Activated naive CD4-positive, alpha-beta T cell treated with anti-CD3 and anti-CD28 coated beads, Interleukin-2, amount 50 U/mL, for 24 hours (primary cell): ENCODE data around the gene STAC2.
A peak's percentile ranks its signal among the peaks of the same experiment; 100 is the strongest.

Source experiments
- H3K27ac Mint-ChIP-seq: one replicate; pipeline ENCODE4 v1.8.0; 2021; ENCODE audit warnings: mild to moderate bottlenecking, mixed read lengths
- H3K27me3 Mint-ChIP-seq: one replicate; pipeline ENCODE4 v1.8.0; 2021; ENCODE audit warnings: mixed read lengths
- H3K36me3 Mint-ChIP-seq: one replicate; pipeline ENCODE4 v1.8.0; 2021; ENCODE audit warnings: mixed read lengths
- H3K4me1 Mint-ChIP-seq: one replicate; pipeline ENCODE4 v1.8.0; 2021; ENCODE audit warnings: mixed read lengths
- H3K4me3 Mint-ChIP-seq: one replicate; pipeline ENCODE4 v1.8.0; 2021; ENCODE audit warnings: mild to moderate bottlenecking, mixed read lengths
- H3K9me3 Mint-ChIP-seq: one replicate; pipeline ENCODE4 v1.8.0; 2021; ENCODE audit warnings: mixed read lengths

The STAC2 gene

GRCh38 chr17:39222866-39223834 is 2.6 kb downstream of the STAC2 start:
- Mint-ChIP-seq H3K9me3 (no peaks in the 10 kb centered on the region), H3K4me3 (peak overlapping the region; percentile 60), H3K36me3 (no peaks in the 10 kb centered on the region), H3K27ac (no peak overlapping the region), H3K4me1 (peaks cover 6% of the 10 kb centered on the region), H3K27me3 (peaks cover 17% of the 10 kb centered on the region)

GRCh38 chr17:39222151-39222550 is 3.6 kb downstream of the STAC2 start:
- Mint-ChIP-seq H3K9me3 (no peaks in the 10 kb centered on the region), H3K36me3 (no peaks in the 10 kb centered on the region), H3K4me3 (no peak overlapping the region), H3K4me1 (peaks cover 6% of the 10 kb centered on the region), H3K27ac (no peak overlapping the region), H3K27me3 (peaks cover 12% of the 10 kb centered on the region)

DNA sequence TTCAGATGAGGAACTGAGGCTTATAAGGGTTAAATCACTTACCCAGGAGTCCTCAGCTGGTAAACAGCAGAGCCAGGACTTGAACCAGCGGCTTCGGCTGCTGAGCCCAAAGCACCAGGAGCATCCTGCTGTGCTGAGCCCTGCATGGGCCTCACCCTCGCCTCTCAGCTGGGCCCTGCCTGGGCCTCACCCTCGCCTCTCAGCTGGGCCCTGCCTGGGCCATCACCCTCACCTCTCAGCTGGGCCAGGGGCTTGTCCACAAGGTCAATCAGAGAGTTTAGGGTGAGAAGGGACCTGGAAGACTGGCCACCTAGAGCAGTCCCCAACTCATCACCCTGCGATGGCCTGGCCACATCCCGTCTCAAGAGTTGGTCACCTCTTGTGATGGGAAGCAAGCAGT is 4.2 kb downstream of the STAC2 start:
- Mint-ChIP-seq H3K4me1 (peaks cover 6% of the 10 kb centered on the region), H3K9me3 (no peaks in the 10 kb centered on the region), H3K36me3 (no peaks in the 10 kb centered on the region), H3K4me3 (no peak overlapping the region), H3K27me3 (peaks cover 12% of the 10 kb centered on the region), H3K27ac (no peak overlapping the region)

DNA sequence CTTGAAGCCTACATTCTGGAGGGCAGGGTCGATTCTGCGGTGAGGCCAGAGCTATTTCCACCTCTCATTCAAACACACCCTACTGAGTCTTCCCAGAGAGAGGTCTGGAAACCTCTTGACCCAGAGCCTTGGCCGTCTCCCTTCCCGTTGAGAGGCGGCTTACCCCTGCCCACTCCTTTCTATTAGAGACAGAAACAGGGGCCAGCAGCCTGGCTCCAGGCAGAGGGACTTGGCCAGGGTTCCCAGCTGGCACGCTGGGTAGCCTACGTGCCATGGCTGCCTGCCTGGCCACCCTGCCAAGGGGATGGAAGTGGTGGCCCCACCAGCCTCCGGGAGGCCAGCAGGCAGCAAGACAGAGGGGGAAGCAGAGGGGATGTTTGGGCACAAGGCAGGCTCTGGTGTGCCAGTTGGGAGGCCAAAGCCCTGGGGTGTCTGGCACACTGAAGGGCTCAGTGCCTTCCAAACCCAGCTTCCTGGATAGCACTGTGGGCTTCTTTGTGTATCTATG is 6.0 kb downstream of the STAC2 start:
- H3K36me3 Mint-ChIP-seq = no peaks in the 10 kb centered on the region
- H3K4me1 Mint-ChIP-seq = no peaks in the 10 kb centered on the region
- H3K9me3 Mint-ChIP-seq = no peaks in the 10 kb centered on the region
- H3K4me3 Mint-ChIP-seq = no peak overlapping the region
- H3K27me3 Mint-ChIP-seq = peaks cover 5% of the 10 kb centered on the region
- no peak overlapping the region for H3K27ac Mint-ChIP-seq

DNA sequence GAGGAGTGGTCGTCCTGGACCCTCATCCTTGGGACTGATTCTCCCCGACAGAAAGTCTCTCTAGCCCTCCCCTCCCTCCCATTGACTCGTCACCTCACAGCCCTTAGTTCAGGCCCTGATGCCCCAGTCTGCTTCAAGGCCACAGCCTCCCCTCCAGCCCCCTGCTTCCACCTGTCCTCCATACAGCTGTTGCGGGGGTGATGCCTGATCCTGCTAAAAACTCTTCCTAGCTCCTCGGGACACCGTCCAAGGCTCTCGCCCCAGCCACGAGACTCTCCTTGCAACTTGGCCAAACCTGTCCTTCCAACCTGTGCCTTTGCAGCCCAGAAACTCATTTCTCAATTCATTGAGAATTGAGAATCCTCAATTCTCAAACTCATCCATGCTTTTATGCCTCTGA is 6.8 kb downstream of the STAC2 start:
- peaks cover 5% of the 10 kb centered on the region for H3K27me3 Mint-ChIP-seq
- H3K27ac Mint-ChIP-seq = no peak overlapping the region
- no peaks in the 10 kb centered on the region for H3K4me1 Mint-ChIP-seq
- H3K9me3 Mint-ChIP-seq = no peaks in the 10 kb centered on the region
- no peak overlapping the region for H3K4me3 Mint-ChIP-seq
- H3K36me3 Mint-ChIP-seq = no peaks in the 10 kb centered on the region

DNA sequence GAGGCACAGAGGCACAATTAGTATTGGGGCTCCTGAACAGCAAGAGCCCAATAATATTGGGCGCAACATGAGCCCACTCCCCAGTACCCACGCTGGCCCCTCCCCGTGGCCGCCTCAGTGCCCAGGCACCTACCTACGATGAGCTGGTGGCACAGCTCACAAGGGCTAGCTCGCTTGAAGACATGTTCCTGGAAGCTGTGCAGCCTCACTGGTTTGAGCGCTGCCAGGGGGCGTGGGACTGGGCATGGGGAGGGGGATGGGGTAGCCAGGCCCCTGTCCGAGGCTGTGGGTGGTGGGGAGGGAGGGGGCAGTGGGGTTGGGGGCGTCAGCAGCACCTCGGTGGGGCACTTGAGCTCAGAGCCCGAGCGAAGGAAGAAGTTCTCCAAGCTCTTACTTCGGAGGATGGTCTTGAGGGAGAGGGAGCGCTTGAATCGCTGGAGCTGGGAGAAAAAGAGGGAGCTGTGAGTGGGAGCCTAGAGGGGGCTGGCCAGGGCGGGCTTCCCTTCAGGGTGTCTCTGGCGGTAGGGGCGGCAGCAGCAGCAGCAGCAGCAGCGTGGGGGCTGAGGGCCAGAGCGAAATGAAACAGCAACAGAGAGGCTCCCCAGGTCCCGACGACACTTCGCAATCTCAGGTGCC is 7.9 kb downstream of the STAC2 start:
- Mint-ChIP-seq H3K4me3 (no peak overlapping the region), H3K36me3 (no peaks in the 10 kb centered on the region), H3K27ac (no peak overlapping the region), H3K9me3 (no peaks in the 10 kb centered on the region), H3K27me3 (peaks cover 3% of the 10 kb centered on the region), H3K4me1 (no peaks in the 10 kb centered on the region)

GRCh38 chr17:39213852-39214251 is 11.9 kb downstream of the STAC2 start:
- no peak overlapping the region for H3K4me3 Mint-ChIP-seq
- H3K4me1 Mint-ChIP-seq = peaks cover 11% of the 10 kb centered on the region
- no peaks in the 10 kb centered on the region for H3K36me3 Mint-ChIP-seq
- no peaks in the 10 kb centered on the region for H3K9me3 Mint-ChIP-seq
- H3K27ac Mint-ChIP-seq = no peak overlapping the region
- no peaks in the 10 kb centered on the region for H3K27me3 Mint-ChIP-seq

DNA sequence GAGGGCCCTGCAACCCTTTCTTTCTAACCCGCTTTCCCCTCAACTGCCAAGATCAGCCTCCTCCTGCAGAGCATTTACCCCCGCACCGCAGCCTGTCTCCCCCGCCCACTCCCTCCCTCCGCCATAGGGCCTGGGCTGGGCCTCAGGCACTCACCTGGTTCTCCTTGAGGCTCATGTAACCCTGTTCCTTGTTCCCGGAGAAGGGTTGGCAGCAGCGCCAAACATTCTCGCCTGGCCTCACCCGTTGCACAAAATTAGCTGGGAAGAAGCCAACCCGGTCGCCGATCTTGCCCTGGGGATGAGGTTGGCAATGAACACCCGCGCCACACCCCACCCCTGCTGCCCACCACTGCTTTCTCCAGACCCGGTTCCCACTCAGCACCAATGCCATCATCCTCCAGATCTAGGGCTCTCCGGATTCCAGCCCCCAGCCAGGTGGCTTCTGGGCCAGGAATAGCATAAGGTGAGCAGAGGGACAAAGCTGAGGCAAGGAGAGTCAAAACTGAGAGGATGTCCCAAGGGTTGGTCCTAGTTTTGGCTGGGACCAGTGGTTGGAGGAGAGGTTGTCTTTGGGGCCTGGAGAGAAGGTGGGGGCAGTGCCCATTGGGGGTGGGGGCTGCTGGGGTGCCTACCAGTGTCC is 12.8 kb downstream of the STAC2 start:
- H3K9me3 Mint-ChIP-seq = no peaks in the 10 kb centered on the region
- H3K27ac Mint-ChIP-seq = no peak overlapping the region
- H3K4me3 Mint-ChIP-seq = no peak overlapping the region
- peaks cover 20% of the 10 kb centered on the region for H3K4me1 Mint-ChIP-seq
- H3K27me3 Mint-ChIP-seq = no peaks in the 10 kb centered on the region
- no peaks in the 10 kb centered on the region for H3K36me3 Mint-ChIP-seq

DNA sequence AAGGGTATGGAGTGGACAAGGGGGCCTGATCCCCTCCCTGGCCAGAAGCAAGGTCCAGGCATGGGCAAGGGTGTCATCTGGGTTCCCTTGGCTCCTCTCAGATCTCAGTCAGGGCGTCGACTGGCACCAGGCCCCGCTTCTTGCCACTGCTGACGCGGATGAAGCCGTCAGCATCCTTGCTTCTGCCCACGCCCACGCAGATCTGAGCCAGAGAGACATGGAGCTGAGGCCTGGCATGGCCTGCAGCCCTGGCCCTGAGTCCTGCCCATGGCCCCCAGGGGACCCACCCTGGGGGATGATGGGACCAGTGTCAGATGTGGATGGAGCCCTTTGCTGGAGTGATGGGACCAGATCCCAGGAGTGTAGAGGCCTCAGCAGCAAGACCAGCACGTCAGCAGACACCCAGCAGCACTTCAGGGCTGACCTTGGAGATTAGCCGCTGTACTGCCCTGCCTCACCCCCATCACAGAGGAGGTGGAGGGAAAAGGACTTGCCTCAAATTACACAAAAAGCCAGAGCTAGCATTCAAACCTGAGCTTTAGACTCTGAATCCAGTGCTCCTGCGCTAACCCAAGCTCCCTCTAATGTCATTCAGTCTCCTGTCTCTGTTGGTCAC is 13.4 kb downstream of the STAC2 start:
- no peak overlapping the region for H3K4me3 Mint-ChIP-seq
- H3K27ac Mint-ChIP-seq = no peak overlapping the region
- no peaks in the 10 kb centered on the region for H3K36me3 Mint-ChIP-seq
- H3K9me3 Mint-ChIP-seq = no peaks in the 10 kb centered on the region
- no peaks in the 10 kb centered on the region for H3K27me3 Mint-ChIP-seq
- peaks cover 24% of the 10 kb centered on the region for H3K4me1 Mint-ChIP-seq

- Mint-ChIP-seq H3K27ac (no peak overlapping the region), H3K9me3 (no peaks in the 10 kb centered on the region), H3K4me1 (peaks cover 34% of the 10 kb centered on the region), H3K36me3 (no peaks in the 10 kb centered on the region), H3K4me3 (peak overlapping the region; percentile 30), H3K27me3 (no peaks in the 10 kb centered on the region)
Measured at GRCh38 chr17:39210093-39210434, 15.7 kb downstream of the STAC2 start.

- Mint-ChIP-seq H3K36me3 (peaks cover 3% of the 10 kb centered on the region), H3K27ac (peak overlapping the region; percentile 51), H3K27me3 (no peaks in the 10 kb centered on the region), H3K4me1 (peaks cover 34% of the 10 kb centered on the region), H3K9me3 (no peaks in the 10 kb centered on the region), H3K4me3 (peak overlapping the region; percentile 30)
Measured at GRCh38 chr17:39209317-39210092, 16.2 kb downstream of the STAC2 start.

- no peaks in the 10 kb centered on the region for H3K27me3 Mint-ChIP-seq
- no peaks in the 10 kb centered on the region for H3K9me3 Mint-ChIP-seq
- peaks cover 5% of the 10 kb centered on the region for H3K36me3 Mint-ChIP-seq
- peak overlapping the region; percentile 30 for H3K4me3 Mint-ChIP-seq
- H3K4me1 Mint-ChIP-seq = peaks cover 37% of the 10 kb centered on the region
- H3K27ac Mint-ChIP-seq = peak overlapping the region; percentile 30
Measured at GRCh38 chr17:39208893-39209292, 16.9 kb downstream of the STAC2 start.

GRCh38 chr17:39208136-39208535 is 17.6 kb downstream of the STAC2 start:
- no peak overlapping the region for H3K27ac Mint-ChIP-seq
- H3K27me3 Mint-ChIP-seq = no peaks in the 10 kb centered on the region
- H3K36me3 Mint-ChIP-seq = peaks cover 9% of the 10 kb centered on the region
- no peaks in the 10 kb centered on the region for H3K9me3 Mint-ChIP-seq
- peak overlapping the region; percentile 11 for H3K4me3 Mint-ChIP-seq
- H3K4me1 Mint-ChIP-seq = peaks cover 44% of the 10 kb centered on the region

GRCh38 chr17:39205112-39205526 is 20.6 kb downstream of the STAC2 start:
- Mint-ChIP-seq H3K4me3 (no peak overlapping the region), H3K27me3 (no peaks in the 10 kb centered on the region), H3K27ac (peak overlapping the region; percentile 76), H3K4me1 (peaks cover 53% of the 10 kb centered on the region), H3K36me3 (peaks cover 29% of the 10 kb centered on the region), H3K9me3 (no peaks in the 10 kb centered on the region)

- Mint-ChIP-seq H3K4me1 (peaks cover 56% of the 10 kb centered on the region), H3K27ac (peak overlapping the region; percentile 65), H3K9me3 (no peaks in the 10 kb centered on the region), H3K27me3 (no peaks in the 10 kb centered on the region), H3K36me3 (peaks cover 31% of the 10 kb centered on the region), H3K4me3 (peak overlapping the region; percentile 30)
Measured at GRCh38 chr17:39204245-39204644, 21.5 kb downstream of the STAC2 start.
